Skeletal muscle satellite cell (primary cell): ENCODE data around the gene ZSCAN2. TPM values are rescaled to one million over a fixed set of nuclear protein-coding genes. Genes with fewer than 3 reads are reported as not detected.
"Not testable (repeated sequence)": the region's sequence is repeated elsewhere in the genome, so short reads cannot be mapped to it uniquely, and the experiment has no call there.

Experiments used
- H3K27me3 ChIP-seq: 2 replicates; pipeline ENCODE4 v1.7.0; 2013; ENCODE audit warnings: low read length; ENCODE audit not compliant: control insufficient read depth, insufficient read depth
- H3K36me3 ChIP-seq: 2 replicates; pipeline ENCODE4 v1.7.0; 2013; ENCODE audit warnings: mild to moderate bottlenecking, control low read depth, low read length; ENCODE audit not compliant: insufficient read depth
- H3K4me1 ChIP-seq: 2 replicates; pipeline ENCODE4 v1.7.0; 2013; ENCODE audit warnings: low read length; ENCODE audit not compliant: control insufficient read depth, insufficient read depth
- H3K4me2 ChIP-seq: 2 replicates; pipeline ENCODE4 v1.7.0; 2013; ENCODE audit warnings: mild to moderate bottlenecking, low read length
- H3K4me3 ChIP-seq: 2 replicates; pipeline ENCODE4 v1.7.0; 2013; ENCODE audit warnings: low read length
- H3K9ac ChIP-seq: 2 replicates; pipeline ENCODE4 v1.7.0; 2013; ENCODE audit warnings: mild to moderate bottlenecking, low read depth, low read length, moderate library complexity
- H3K9me3 ChIP-seq: replicated peaks from 2 replicates; pipeline ENCODE4 v1.7.0; 2013; ENCODE audit warnings: mild to moderate bottlenecking, control low read depth, low read length
- total RNA-seq: library from RNA; depleted of rRNA; stranded (reverse); fragments of >200 nt; gene quantifications from 2 replicates; pipeline ENCODE4 v1.2.3, GENCODE V29; 2012; rRNA removed

The ZSCAN2 gene
- 6.6 and 7.0 TPM in 2 replicates for total RNA-seq

DNA sequence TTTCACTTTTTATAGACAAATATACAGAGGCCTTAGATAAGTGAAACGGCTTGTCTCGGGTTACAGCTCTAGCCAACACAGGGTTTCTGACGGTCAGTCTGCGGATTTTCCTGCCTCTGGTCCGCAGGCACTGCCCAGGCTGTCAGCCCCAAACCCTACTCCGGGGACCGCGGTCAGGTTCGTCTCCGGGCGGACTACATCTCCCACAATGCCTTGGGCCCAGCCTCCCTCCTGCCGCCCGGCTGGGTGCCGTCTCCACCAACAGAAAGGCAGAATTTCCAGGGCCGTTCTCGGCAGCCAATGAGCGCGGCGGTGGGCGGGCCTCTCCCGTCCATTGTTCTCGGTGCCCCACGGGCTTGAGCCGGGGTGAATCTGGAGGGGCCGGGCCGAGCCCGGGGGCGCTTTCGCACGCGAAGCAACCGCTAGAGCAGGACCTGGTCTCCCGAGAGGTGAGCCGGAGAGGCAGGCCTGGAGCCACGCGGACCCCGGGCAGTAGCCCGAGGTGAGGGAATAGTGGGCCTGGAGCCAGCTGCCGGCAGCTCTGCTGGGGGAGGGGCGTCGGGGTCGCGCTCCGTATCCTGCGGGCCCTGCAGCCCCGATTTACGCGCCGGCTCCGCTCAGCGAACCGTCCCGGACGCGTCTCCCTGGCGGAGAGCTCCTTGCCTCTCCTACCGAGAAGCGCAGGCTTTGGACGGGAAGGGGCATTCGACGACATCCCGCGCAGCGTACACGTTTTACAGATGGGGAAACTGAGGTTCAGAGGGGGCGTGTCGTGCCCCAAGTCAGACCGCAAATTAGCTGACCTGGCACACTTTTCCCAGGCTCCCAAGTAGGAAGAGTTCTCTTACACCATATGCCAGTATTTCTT, at the start of gene ZSCAN2:
Gene ZSCAN2, plus strand, starts transcription at position 323 of the 868 bp plus-strand sequence. CDS start 2,919 bp downstream, outside the sequence.
- Histone ChIP-seq H3K4me3 (peak within 1 kb of the TSS; percentile 84), H3K36me3 (peaks cover 9% of the 10 kb centered on the region), H3K9me3 (no peaks in the 10 kb centered on the region), H3K4me1 (peaks cover 7% of the 10 kb centered on the region), H3K4me2 (peak within 1 kb of the TSS; percentile 90), H3K27me3 (peaks cover 12% of the 10 kb centered on the region), H3K9ac (peak within 1 kb of the TSS; percentile 79)

GRCh38 chr15:84551624-84552023, 49.2 kb upstream of the ZSCAN2 start:
- not testable (repeated sequence) for H3K4me3 ChIP-seq, H3K4me2 ChIP-seq

DNA sequence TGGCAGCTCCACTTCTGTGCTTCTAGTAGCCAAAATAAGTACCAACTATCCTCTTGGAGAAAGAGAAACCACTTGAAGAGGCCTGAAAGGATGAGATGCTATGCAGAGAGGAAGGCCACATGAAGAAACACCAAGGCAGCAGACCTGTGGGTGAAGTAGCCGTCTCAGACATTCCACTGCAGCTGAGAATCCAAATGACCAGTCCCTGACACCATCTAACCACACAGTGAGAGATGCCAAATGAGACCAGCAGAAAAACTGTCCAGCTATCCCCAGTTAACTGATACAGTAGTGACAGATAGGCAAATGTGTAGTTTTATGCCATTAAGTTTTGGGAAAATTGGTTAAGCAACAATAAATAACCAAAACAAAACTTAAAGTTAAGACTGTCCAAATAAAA, 47.9 kb upstream of the ZSCAN2 start:
- no peaks in the 10 kb centered on the region for H3K27me3 ChIP-seq
- no peaks in the 10 kb centered on the region for H3K9me3 ChIP-seq
- no peak overlapping the region for H3K9ac ChIP-seq
- H3K36me3 ChIP-seq, result peaks cover 6% of the 10 kb centered on the region
- H3K4me3 ChIP-seq, result no peak overlapping the region
- no peak overlapping the region for H3K4me2 ChIP-seq
- H3K4me1 ChIP-seq, result peaks cover 3% of the 10 kb centered on the region

More at GRCh38 chr15:84551624-84552023, 49.2 kb upstream of the ZSCAN2 start:
- not testable (repeated sequence) for H3K36me3 ChIP-seq, H3K27me3 ChIP-seq, H3K4me1 ChIP-seq, H3K9me3 ChIP-seq, H3K9ac ChIP-seq

GRCh38 chr15:84556690-84557089, 44.1 kb upstream of the ZSCAN2 start:
- H3K9me3 ChIP-seq, result not testable (repeated sequence)

GRCh38 chr15:84568021-84568420, 32.8 kb upstream of the ZSCAN2 start:
- H3K4me2 ChIP-seq, H3K9me3 ChIP-seq, H3K9ac ChIP-seq, H3K36me3 ChIP-seq, H3K27me3 ChIP-seq, H3K4me3 ChIP-seq: not testable (repeated sequence)
- peaks cover 12% of the 10 kb centered on the region for H3K4me1 ChIP-seq

More at GRCh38 chr15:84556690-84557089, 44.1 kb upstream of the ZSCAN2 start:
- not testable (repeated sequence) for H3K27me3 ChIP-seq, H3K4me2 ChIP-seq, H3K9ac ChIP-seq, H3K36me3 ChIP-seq, H3K4me3 ChIP-seq, H3K4me1 ChIP-seq

- Histone ChIP-seq H3K4me3 (peak overlapping the region; percentile 89), H3K4me2 (peak overlapping the region; percentile 84), H3K9me3 (no peaks in the 10 kb centered on the region), H3K27me3 (no peaks in the 10 kb centered on the region), H3K36me3 (no peaks in the 10 kb centered on the region), H3K4me1 (peaks cover 12% of the 10 kb centered on the region), H3K9ac (peak overlapping the region; percentile 97)
These were observed 30.6 kb upstream of the ZSCAN2 start for GRCh38 chr15:84570164-84570735.

- H3K4me3 ChIP-seq, result no peak overlapping the region
- peaks cover 12% of the 10 kb centered on the region for H3K4me1 ChIP-seq
- H3K9ac ChIP-seq, result no peak overlapping the region
- no peaks in the 10 kb centered on the region for H3K9me3 ChIP-seq
- H3K36me3 ChIP-seq, result no peaks in the 10 kb centered on the region
- H3K27me3 ChIP-seq, result no peaks in the 10 kb centered on the region
- no peak overlapping the region for H3K4me2 ChIP-seq
These were observed 28.6 kb upstream of the ZSCAN2 start for GRCh38 chr15:84572231-84572630.

DNA sequence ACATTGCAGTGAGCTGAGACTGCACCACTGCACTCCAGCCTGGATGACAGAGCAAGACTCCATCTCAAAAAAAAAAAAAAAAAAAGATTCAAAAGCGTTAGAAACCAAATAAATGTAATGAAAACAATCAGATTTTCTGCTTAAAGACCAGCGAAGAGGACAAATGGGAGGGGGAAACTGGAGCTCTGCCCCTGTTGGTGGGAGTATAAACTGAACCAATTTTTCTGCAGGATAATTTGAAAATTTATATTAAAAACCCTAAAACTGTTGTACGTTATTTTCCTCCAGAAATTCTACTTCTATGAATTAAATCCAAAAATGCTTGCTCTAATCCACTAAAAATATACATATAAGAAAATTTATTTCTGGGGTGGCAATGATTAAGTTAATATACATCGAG, 25.3 kb upstream of the ZSCAN2 start:
- Histone ChIP-seq H3K4me1 (peaks cover 17% of the 10 kb centered on the region), H3K36me3 (no peaks in the 10 kb centered on the region), H3K27me3 (no peaks in the 10 kb centered on the region), H3K4me2 (no peak overlapping the region), H3K4me3 (no peak overlapping the region), H3K9ac (no peak overlapping the region), H3K9me3 (no peaks in the 10 kb centered on the region)

DNA sequence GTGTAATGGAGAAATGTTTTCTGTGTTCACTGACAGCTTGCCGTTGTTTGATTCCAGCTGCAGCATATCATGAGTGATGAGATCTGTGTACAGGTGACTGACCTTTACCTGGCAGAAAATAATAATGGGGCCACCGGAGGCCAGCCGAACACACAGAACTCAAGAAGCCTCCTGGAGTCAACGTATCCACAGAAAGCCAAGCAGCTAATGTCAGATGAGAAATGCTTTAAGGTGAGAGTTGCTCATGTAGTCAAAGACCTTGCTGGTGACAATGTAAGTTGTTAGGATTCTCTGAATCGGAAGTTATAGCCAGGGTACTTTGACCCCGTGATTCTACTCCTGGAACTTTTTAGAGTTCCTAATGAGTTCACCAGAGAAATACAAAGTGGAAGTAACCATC, 22.9 kb upstream of the ZSCAN2 start:
- not testable (repeated sequence) for H3K4me1 ChIP-seq, H3K9me3 ChIP-seq, H3K4me2 ChIP-seq, H3K9ac ChIP-seq, H3K36me3 ChIP-seq, H3K27me3 ChIP-seq, H3K4me3 ChIP-seq

- H3K27me3 ChIP-seq, H3K9me3 ChIP-seq, H3K36me3 ChIP-seq, H3K4me3 ChIP-seq, H3K4me1 ChIP-seq, H3K9ac ChIP-seq: not testable (repeated sequence)
- peak overlapping the region; percentile 11 for H3K4me2 ChIP-seq
These were observed 21.5 kb upstream of the ZSCAN2 start for GRCh38 chr15:84579261-84579721.

DNA sequence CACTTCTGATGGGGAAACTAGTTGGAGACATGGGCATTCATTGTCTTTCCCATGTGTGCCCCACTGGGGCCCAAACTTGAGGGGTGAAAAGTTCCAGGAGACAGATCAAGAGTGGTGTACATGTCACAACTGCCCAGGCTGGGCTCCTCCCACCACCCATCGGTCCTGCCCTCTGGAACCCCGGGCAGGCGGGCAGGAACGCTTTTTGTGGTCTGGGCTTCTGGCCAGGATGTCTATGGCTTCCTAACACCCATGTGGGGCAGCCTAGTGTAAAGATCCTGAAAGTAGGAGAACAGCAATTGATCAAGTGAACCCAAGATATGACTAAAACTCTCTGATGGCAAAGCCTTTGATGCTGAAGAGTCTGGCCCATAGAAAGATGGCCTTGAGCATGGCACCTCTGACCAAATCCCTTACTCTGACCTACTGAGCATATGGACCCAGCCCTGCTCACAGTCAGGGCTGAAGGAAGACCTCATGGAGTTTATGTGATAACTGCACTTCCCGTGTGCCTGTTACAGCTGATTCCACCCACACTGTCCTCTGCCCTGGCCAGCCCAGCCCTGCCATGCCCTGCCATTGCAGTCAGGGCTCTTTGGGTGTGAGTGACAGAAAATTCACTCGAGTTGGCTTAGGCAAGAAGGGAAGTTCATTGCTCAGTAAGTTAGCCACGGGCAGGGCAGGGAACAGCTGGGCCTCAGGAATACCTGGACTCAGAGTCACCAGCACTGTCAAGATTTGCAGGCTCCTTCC, 19.0 kb upstream of the ZSCAN2 start:
- H3K9me3 ChIP-seq, H3K4me1 ChIP-seq, H3K4me2 ChIP-seq, H3K9ac ChIP-seq, H3K27me3 ChIP-seq, H3K36me3 ChIP-seq, H3K4me3 ChIP-seq: not testable (repeated sequence)
